H1 (cell line): ENCODE results near the gene PNLIPRP1.

Experiments
- CBX5 ChIP-seq: fragments of 300-800, 300-1000 bp; sonication (generic); IDR thresholded peaks from 2 replicates; pipeline ENCODE4 v1.7.1; 2016; ENCODE audit warnings: antibody characterized with exemption, low read length, low read depth
- CREB1 ChIP-seq: IDR thresholded peaks from 2 replicates; pipeline ENCODE4 v1.6.1; 2012; ENCODE audit warnings: inconsistent platforms
- GTF2F1 ChIP-seq: IDR thresholded peaks from 2 replicates; pipeline ENCODE4 v1.6.1; 2012; ENCODE audit warnings: low read depth, low read length, improper control_type of control experiment, borderline replicate concordance
- KDM5A ChIP-seq: fragments of 200-600 bp; IDR thresholded peaks from 2 replicates; pipeline ENCODE4 v1.7.1; 2012; ENCODE audit warnings: mild to moderate bottlenecking, low read length, inconsistent platforms, mixed read lengths
- RAD21 ChIP-seq, 2 experiments: IDR thresholded peaks in 1 of 2; conservative IDR thresholded peaks in 1 of 2; 2 replicates each; pipeline ENCODE4 v1.6.1; 2011; ENCODE audit warnings: low read depth in 2 of 2, low read length in 2 of 2, improper control_type of control experiment in 1 of 2, inconsistent platforms in 1 of 2, mild to moderate bottlenecking in 1 of 2, moderate library complexity in 1 of 2
- YY1 ChIP-seq: IDR thresholded peaks from 2 replicates; pipeline ENCODE4 v1.6.1; 2011; ENCODE audit warnings: low read depth, mild to moderate bottlenecking, low read length
- TF ChIP-seq, protein P1 (sequence below), 3 experiments: IDR thresholded peaks; 1 replicate in 2 of 3; 2 replicates in 1 of 3; pipeline versions ENCODE4 v1.5.1 to v1.6.1; 2011; ENCODE audit warnings: low read length in 3 of 3, mild to moderate bottlenecking in 3 of 3, inconsistent platforms in 2 of 3, low read depth in 1 of 3, moderate library complexity in 1 of 3; ENCODE audit not compliant: insufficient read depth in 1 of 3; ENCODE audit errors: control extremely low read depth in 1 of 3

DNA sequence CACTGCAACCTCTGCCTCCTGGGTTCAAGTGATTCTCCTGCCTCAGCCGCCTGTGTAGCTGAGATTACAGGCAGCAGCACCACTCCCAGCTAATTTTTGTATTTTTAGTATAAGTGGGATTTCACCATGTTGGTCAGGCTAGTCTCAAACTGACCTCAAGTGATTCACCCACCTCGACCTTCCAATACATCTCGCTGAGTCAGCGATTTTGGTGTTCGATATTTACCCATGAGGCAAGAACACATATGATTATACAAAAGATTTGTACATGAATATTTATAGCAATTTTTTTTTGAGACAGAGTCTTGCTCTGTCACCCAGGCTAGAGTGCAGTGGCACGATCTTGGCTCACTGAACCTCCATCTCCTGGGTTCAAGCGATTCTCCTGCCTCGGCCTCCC, 25.2 kb upstream of the PNLIPRP1 start:
- no peak for TF ChIP-seq CBX5
- TF ChIP-seq GTF2F1 = no peak
- no peak for TF ChIP-seq CREB1
- TF ChIP-seq, protein P1, sequence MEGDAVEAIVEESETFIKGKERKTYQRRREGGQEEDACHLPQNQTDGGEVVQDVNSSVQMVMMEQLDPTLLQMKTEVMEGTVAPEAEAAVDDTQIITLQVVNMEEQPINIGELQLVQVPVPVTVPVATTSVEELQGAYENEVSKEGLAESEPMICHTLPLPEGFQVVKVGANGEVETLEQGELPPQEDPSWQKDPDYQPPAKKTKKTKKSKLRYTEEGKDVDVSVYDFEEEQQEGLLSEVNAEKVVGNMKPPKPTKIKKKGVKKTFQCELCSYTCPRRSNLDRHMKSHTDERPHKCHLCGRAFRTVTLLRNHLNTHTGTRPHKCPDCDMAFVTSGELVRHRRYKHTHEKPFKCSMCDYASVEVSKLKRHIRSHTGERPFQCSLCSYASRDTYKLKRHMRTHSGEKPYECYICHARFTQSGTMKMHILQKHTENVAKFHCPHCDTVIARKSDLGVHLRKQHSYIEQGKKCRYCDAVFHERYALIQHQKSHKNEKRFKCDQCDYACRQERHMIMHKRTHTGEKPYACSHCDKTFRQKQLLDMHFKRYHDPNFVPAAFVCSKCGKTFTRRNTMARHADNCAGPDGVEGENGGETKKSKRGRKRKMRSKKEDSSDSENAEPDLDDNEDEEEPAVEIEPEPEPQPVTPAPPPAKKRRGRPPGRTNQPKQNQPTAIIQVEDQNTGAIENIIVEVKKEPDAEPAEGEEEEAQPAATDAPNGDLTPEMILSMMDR (IDR thresholded peaks at IDR 0.05; ENCODE audit: control extremely low read depth in 1 of 3, insufficient read depth in 1 of 3, low read depth in 1 of 3, low read length in 3 of 3) = no peak
- no peak for TF ChIP-seq RAD21 (IDR thresholded peaks at IDR 0.05 in 1 of 2, conservative IDR thresholded peaks at IDR 0.05 in 1 of 2; ENCODE audit: low read depth in 2 of 2, low read length in 2 of 2)
- no peak for TF ChIP-seq KDM5A
- no peak for TF ChIP-seq YY1
